GM12878 (cell line): ENCODE results near the gene MIXL1.

Experiments used
- POLR2AphosphoS5 ChIP-seq: IDR thresholded peaks from 2 replicates; pipeline ENCODE4 v1.6.1; 2011; ENCODE audit warnings: mild to moderate bottlenecking, low read length, inconsistent platforms
- TF ChIP-seq, protein P1 (sequence below), 3 experiments: IDR thresholded peaks in 2 of 3; conservative IDR thresholded peaks in 1 of 3; 2 replicates each; pipeline ENCODE4 v1.5.1; 2011; ENCODE audit warnings: low read depth in 3 of 3, low read length in 3 of 3, mild to moderate bottlenecking in 3 of 3, control low read depth in 2 of 3, moderate library complexity in 2 of 3, inconsistent platforms in 1 of 3, mixed read lengths in 1 of 3; ENCODE audit not compliant: control insufficient read depth in 2 of 3, insufficient read depth in 1 of 3; ENCODE audit errors: extremely low read depth in 1 of 3

DNA sequence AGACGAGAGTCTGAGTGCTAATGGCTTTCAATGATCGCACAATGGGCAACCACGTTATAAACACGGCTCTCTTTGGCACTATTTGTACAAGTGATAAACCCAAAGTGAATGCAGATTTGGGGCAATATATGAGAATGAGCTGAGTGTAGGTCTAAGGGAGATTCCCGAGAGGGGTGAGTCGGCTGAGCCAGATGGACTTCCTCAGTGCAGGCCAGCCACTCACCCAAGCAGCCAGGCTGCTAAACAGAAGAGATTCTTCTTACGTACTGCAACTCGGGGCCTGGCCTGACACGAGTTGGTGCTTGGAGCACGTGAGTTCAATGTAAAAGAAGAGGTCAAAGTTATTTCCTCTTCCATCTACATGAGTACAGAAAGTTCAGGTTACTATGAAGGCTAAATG is 6.2 kb upstream of the MIXL1 start:
- TF ChIP-seq POLR2AphosphoS5, result no peak
- TF ChIP-seq, protein P1, sequence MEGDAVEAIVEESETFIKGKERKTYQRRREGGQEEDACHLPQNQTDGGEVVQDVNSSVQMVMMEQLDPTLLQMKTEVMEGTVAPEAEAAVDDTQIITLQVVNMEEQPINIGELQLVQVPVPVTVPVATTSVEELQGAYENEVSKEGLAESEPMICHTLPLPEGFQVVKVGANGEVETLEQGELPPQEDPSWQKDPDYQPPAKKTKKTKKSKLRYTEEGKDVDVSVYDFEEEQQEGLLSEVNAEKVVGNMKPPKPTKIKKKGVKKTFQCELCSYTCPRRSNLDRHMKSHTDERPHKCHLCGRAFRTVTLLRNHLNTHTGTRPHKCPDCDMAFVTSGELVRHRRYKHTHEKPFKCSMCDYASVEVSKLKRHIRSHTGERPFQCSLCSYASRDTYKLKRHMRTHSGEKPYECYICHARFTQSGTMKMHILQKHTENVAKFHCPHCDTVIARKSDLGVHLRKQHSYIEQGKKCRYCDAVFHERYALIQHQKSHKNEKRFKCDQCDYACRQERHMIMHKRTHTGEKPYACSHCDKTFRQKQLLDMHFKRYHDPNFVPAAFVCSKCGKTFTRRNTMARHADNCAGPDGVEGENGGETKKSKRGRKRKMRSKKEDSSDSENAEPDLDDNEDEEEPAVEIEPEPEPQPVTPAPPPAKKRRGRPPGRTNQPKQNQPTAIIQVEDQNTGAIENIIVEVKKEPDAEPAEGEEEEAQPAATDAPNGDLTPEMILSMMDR (IDR thresholded peaks at IDR 0.05 in 2 of 3, conservative IDR thresholded peaks at IDR 0.05 in 1 of 3; ENCODE audit: control insufficient read depth in 2 of 3, extremely low read depth in 1 of 3, insufficient read depth in 1 of 3, low read depth in 3 of 3, low read length in 3 of 3), result no peak
